Stimulated activated naive CD8-positive, alpha-beta T cell treated with anti-CD3 and anti-CD28 coated beads, Interleukin-15, Interleukin-2, amounts not matched to agents 100 U/mL and 50 U/mL, for 24 hours (primary cell): ENCODE measurements around the gene GFOD1.
A peak's percentile ranks its signal among the peaks of the same experiment; 100 is the strongest.
"Not testable (repeated sequence)": the region's sequence is repeated elsewhere in the genome, so short reads cannot be mapped to it uniquely, and the experiment has no call there.

Experiments used
- ATAC-seq: fragments of 150-1000 bp; cut with Tn5 transposase; one replicate; pipeline ENCODE4 v1.10.0; 2021
- DNase-seq: peaks from one replicate; pipeline ENCODE4 v3.0.0; 2021

Gene GFOD1

GRCh38 chr6:13463941-13464340 lies 23.5 kb downstream of the GFOD1 start:
- DNase-seq (no peak), ATAC-seq (no peak)

DNA sequence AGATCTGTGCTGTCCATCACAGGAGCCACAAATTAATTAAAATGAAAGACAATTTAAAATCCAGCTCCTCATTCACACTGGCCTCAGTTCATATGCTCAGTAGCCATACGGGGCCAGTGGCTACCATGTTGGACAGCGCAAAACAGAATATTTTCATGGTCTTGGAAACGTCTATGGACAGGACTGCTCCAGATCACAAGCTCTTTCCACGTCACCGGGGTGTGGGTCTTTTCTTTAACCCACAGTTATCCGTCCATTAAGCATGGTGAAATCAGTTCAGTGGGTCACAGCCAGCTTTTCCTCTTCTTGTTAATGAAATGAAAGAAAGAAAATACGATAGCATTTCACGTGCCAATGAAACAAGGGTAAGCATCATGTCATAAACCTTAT lies 24.1 kb downstream of the GFOD1 start:
- DNase-seq (no peak), ATAC-seq (no peak)

DNA sequence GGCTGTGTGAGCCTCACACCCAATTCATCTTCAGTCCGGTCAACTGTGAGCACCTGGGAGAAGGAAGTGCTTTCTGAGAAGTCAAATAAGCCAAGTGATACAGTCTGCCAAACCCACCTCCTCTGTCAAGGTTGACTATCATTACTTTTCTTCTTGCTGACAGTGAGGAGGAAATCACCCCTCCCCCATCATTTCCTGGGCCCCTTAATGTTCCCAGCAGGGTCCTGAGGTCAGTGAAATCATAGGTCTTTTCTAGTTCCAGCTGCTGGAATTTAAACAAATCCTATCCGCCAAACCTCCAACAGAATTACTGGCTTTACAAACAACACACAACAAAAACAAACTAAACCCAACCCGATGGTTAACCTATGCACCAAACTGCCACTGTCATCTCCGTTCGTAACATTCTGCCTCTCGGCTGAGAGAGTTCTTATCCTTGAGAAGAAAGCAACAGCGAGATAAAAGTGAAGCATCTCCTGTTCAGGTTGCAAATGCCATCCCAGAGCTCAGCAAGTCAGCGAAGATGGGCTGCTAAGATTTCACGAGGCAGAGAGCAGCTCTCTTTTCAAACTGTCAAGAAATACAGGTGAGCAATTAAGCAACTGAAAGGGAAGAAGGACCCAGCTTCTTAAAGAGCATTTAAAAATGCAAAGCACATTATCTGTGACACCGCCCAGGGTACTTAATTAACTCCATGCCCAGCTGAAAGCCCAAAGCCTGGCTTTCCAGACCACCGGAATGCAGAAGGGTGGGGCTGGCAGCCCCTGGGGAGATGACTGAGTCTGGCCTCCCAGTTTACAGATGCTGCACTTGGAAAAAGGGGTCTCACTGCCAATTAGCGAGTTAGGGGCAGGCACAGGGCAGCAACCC lies 24.7 kb downstream of the GFOD1 start:
- DNase-seq (no peak), ATAC-seq (no peak)

- no peak for DNase-seq
- no peak for ATAC-seq
These were observed 25.6 kb downstream of the GFOD1 start for GRCh38 chr6:13461805-13462204.

DNA sequence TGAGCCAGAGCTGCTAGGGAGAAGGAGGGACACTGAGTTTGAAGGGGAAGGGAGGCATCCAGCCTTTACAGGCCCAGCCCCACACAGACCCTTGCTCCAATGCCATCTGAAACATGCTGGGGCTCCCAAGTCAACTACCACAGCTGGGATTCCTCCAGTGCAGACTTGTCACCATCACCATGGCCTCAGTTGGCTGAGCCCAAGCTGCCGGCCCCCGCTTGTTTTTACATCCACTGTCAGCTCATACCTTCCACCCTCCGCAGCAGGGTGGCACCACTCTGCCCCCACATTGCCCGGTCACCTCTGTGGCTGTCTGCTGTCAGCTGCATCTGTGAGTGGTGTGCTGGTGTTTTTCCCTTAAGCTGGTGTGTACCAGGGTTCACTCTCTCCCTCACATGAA lies 26.1 kb downstream of the GFOD1 start:
- ATAC-seq: no peak

GRCh38 chr6:13460289-13460688 lies 27.1 kb downstream of the GFOD1 start:
- DNase-seq, ATAC-seq: not testable (repeated sequence)

More for the DNA sequence above, 26.1 kb downstream of the GFOD1 start:
- no peak for DNase-seq

DNA sequence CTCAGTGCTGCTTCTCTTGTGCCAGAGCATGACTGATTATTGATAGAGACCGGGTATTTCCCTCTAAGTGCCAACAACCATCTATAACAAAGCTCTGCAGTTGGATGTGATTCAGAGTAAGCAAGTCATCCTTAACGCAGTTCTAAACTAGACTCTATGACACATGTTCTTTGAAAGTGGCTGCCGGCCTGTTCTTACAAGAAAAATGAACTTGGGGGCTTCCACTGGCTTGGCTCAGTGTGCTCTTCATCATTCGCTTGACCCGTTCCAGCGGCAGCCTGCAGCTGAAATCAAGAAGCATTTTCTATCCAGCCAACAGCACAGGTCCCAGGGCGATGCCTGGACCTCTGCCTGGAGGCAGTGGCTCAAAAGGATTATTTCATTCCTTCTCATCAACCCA lies 29.8 kb downstream of the GFOD1 start:
- DNase-seq (no peak), ATAC-seq (peak; percentile 15)

DNA sequence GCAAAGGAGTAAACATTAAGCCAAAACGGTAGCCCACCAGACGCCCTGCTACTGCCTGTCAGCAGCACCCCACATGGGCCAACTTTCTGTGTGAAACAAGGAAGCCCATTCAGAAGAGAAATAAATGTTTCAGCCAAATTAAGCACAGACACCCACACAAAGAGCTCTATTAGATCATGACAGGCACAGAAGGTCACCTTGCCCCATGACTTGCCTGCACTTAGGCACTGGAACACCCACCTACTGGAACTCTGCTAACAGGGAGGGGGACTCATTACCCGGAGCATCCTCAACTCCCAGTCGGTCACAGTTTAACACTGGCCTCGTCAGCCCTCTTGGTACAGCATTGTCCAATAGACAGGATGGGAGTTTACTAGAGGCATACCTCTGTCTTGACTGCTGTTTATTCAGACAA lies 31.8 kb downstream of the GFOD1 start:
- peak; percentile 23 for DNase-seq
- ATAC-seq: no peak

DNA sequence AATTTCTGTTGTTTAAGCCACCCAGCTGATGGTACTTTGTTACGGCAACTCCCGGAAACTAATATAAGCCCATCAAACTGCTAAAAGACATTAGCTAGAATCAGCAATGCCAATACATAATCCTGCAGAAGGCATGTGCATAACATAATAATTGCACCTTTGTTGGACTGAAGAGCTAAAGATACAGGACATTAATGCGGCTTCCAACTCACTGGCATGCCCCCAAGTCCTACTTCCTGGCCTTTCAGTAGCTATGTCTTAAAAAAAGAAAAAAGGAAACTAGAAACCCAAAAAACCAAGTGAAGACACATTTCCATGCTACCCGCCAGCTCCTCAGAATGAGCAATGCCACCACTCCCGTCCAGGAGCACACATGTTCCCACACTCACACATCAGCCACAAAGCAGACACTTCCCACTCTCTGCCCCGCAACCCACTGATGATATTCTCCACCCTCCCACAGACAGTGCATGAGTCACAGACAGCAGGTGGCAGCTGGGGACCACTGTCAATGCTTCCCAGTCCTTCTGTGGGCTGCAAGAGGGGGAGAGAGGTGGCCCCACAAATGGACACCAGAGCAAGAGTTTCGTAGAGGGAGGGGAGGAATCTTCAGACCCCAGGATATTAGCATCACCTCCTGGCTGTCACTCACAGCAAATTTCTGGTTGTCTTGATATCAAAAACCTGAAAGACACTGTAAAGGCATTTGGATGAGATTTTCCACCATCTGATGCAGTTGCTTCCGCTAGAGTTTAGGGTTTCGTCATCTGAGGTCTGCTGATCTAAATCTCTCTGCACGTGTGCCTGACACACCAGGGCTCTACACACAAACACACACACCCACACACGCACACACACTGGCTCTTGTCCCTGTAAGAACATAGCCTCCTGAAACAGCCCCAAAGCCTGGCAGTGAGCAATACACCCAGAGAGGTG lies 32.8 kb downstream of the GFOD1 start:
- DNase-seq (peak; percentile 83), ATAC-seq (peak; percentile 79)

- DNase-seq: peak; percentile 53
- ATAC-seq: peak; percentile 72
These were observed 33.6 kb downstream of the GFOD1 start for GRCh38 chr6:13453771-13454251.

DNA sequence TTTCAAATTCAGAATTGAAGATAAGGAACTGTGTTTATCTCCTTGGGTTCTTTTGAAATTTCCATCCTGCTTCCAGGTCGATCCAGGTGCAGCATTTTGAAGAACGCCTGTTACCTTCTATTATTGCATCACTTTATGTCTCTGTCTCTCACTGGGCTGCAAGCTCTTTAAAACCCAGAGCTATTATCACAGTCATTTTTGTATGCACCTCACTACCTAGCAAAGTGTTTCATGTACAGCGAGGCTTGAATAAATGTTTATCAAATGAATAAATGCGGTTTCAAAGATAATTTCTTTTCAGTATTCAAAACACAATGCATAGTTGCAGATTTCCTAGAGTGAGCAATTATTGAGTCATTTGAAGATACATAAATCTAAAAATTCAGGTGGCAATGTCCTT lies 34.2 kb downstream of the GFOD1 start:
- ATAC-seq (no peak), DNase-seq (no peak)

DNA sequence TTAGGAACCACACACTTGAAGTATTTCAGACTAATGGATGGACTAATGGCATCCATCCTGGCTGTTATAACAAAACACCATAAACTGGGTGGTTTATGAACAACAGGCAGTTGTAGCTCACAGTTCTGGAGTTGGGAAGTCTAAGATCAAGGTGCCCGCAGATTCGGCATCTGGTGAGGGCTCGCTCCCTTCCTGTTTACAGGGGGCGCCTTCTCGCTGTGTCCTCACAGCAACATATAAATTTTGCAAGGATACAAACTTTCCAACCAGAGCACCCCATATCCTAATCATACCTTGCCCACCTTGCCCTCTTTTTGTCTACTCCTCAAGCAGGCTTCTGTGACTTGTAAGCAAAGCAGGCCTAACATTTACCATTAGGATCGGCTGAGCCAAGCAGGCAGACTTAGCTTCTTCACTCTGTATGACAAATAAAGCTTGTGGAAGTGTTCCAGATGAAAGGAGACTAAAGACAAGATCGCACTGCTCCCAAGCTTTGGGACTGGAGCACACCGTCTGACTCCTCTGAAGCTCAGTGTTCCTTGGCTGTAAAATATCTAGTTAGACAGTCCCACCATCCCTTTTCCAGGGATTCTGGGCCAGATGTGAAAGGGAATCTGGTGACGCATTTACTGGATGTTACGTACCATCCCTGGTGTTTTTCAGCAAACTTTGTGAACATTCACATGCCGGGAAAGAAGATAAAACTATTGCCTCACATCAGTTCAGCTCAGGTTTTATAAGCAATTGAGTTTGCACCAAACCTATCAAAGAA lies 34.9 kb downstream of the GFOD1 start:
- ATAC-seq (no peak), DNase-seq (no peak)

GRCh38 chr6:13451181-13451895 lies 36.1 kb downstream of the GFOD1 start:
- ATAC-seq: no peak
- DNase-seq: no peak

- DNase-seq: no peak
- ATAC-seq: no peak
These were observed 36.8 kb downstream of the GFOD1 start for GRCh38 chr6:13450628-13451027.

DNA sequence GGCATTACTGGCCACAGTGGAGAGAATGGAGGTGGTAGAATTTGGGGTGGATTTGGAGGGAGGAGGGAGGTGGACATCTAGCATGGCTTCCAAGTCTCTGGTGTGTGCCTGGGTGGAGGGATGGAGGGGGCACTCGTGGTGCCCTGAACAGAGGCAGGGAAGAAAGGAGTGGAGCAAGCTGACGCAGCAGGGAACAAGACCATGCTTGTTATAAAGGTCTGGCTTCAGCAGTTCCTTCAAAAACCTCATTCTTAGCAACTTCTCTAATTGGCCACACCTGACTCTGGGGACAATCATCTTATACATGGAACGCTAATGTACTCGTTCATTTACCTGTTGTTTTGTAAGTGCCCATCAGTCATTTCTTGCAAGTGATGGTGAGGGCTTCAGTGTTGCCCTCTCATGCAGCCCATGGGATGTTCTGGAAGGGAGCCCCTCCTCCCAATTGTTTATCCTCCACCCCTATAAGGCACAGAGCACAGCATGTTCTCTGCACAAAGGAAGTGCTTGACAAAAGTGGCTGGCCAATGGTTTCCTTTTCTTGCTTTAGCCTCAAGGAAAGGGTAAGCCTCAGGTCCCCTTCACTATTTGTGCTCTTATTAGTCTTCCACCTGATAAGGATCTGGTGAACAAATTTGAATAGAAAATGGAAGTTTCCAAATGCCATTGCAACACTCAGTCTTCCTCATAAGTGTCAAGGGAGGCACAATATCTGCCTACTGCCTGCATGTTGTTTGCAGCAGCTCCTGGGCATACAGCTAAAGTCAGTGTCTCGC lies 39.3 kb downstream of the GFOD1 start:
- no peak for ATAC-seq
- no peak for DNase-seq

DNA sequence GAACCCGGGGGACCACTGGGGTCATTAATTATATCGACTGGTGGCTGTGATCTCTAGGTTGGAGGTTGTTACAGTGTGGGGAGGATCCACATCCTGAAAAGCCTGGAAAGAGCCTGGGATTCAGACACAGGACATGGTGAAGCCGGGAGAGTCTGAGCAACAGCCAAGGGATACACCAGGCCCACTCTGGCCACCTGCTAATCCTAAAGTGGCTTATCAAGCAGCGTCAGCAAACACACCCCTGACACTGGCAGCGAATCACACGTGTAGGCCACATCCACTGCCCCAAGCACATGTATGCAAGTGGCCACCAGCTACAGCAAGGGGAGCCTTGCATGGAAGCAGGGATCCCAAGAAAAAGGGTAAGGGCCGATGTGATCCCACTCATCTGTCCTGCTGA lies 41.0 kb downstream of the GFOD1 start:
- ATAC-seq: no peak
- DNase-seq: no peak

GRCh38 chr6:13445744-13446115 lies 41.7 kb downstream of the GFOD1 start:
- ATAC-seq: no peak
- DNase-seq: no peak

- ATAC-seq (peak; percentile 48), DNase-seq (peak; percentile 40)
These were observed 42.2 kb downstream of the GFOD1 start for GRCh38 chr6:13445005-13445743.

GRCh38 chr6:13444604-13445003 lies 42.8 kb downstream of the GFOD1 start:
- ATAC-seq (no peak), DNase-seq (no peak)

DNA sequence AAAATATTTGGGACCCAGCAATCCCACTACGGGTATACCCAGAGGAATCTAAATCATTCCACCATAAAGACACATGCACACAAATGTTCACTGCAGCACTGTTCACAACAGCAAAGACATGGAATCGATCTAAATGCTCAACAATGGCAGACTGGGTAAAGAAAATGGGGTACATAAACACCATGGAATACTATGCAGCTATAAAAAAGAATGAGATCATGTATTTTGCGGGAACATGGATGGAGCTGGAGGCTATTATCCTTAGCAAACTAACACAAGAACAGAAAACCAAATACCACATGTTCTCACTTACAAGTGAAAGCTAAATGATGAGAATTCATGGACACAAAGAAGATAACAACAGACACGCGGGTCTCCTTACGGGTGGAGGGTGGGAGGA lies 43.4 kb downstream of the GFOD1 start:
- not testable (repeated sequence) for ATAC-seq, DNase-seq
